ENCODE results near the gene PRR12. TPM values are rescaled to one million over a fixed set of nuclear protein-coding genes. Genes with fewer than 3 reads are reported as not detected.

PRR12 gene
- total and polyA plus RNA-seq, 2 donors (not counting 1 experiment from before 2014, with no cell fraction given): 8.4 to 70.7 TPM

GRCh38 chr19:49546825-49547565 is 44.0 kb upstream of the PRR12 start:
- Histone ChIP-seq H3K36me3 (replicated peaks in 1 of 2; ENCODE audit: control extremely low read depth in 1 of 2, control insufficient read depth in 1 of 2, extremely low read depth in 1 of 2, insufficient read depth in 2 of 2, low read length in 1 of 2) (no peaks in the 10 kb centered on the region), H2AFZ (ENCODE audit: insufficient read depth, low read depth, low read length, poor library complexity, severe bottlenecking) (peak overlapping the region; percentile 52), H4K20me1 (ENCODE audit: control insufficient read depth, insufficient read depth, low read length, poor library complexity, severe bottlenecking) (no peaks in the 10 kb centered on the region), H3K27me3 (replicated peaks in 1 of 4; ENCODE audit: control extremely low read depth in 1 of 4, control insufficient read depth in 3 of 4, insufficient read depth in 4 of 4, low read length in 3 of 4) (no peaks in the 10 kb centered on the region), H3K79me2 (ENCODE audit: control insufficient read depth, insufficient read depth, low read length) (no peaks in the 10 kb centered on the region), H3K4me3 (ENCODE audit: control extremely low read depth in 1 of 5, extremely low read depth in 1 of 5, insufficient read depth in 1 of 5, low read depth in 2 of 5, low read length in 4 of 5) (peak overlapping the region in 2 of 5 experiments; percentile 1 to 18), H3K9me3 (ENCODE audit: control extremely low read depth in 1 of 3, control insufficient read depth in 2 of 3, insufficient read depth in 1 of 3, low read length in 2 of 3) (no peaks in the 10 kb centered on the region), H3K27ac (ENCODE audit: low read length in 2 of 2) (no peak overlapping the region), H3K9ac (ENCODE audit: low read length) (peak overlapping the region; percentile 26), H3K4me1 (ENCODE audit: control insufficient read depth in 2 of 2, insufficient read depth in 2 of 2, low read length in 2 of 2) (peaks cover 4 to 8% of the 10 kb centered on the region in 2 donors), H3K4me2 (replicated peaks; ENCODE audit: low read depth, low read length, poor library complexity, severe bottlenecking) (peak overlapping the region; percentile 63)
- DNase-seq (peak; percentile 88), ATAC-seq (ENCODE audit: low read depth) (peak; percentile 63)
- Mint-ChIP-seq H3K4me3 (peak overlapping the region; percentile 73), H3K27me3 (no peaks in the 10 kb centered on the region), H3K9me3 (ENCODE audit: insufficient read depth) (no peaks in the 10 kb centered on the region), H3K27ac (peak overlapping the region; percentile 79), H3K4me1 (peaks cover 13% of the 10 kb centered on the region)
- ChIA-PET POLR2A (interaction anchor here (0.6 to 1.7 kb wide), 3 partner anchors 11 to 93 kb away, joined by 3 to 9 read pairs (median 4); partner anchors contain the start of gene RRAS), CTCF (interaction anchor here (0.6 to 4.4 kb wide), 48 partner anchors 10 to 347 kb away, joined by 3 to 59 read pairs (median 4); partner anchors contain the start of genes BCL2L12, FLT3LG, IRF3 and PRMT1)
- WGBS (ENCODE audit: insufficient coverage): 0% methylated on average over 4 of the region's 9 CpGs
- intact Hi-C loops (cut with micrococcal nuclease): loop anchor here (1.0 kb wide), 3 partner anchors 23 to 73 kb away; partner anchors contain the start of gene FLT3LG
- no peak for TF ChIP-seq EZH2 (IDR thresholded peaks at IDR 0.05; ENCODE audit: borderline replicate concordance, insufficient read depth, low read depth, low read length, poor library complexity, severe bottlenecking)
- peak; percentile 91 for TF ChIP-seq CTCF (IDR thresholded peaks at IDR 0.05)

- CTCF ChIA-PET: interaction anchor here (0.7 to 4.4 kb wide), 6 partner anchors 12 to 361 kb away, joined by 4 to 54 read pairs (median 9); partner anchors contain the start of gene FLT3LG
- no peaks in the 10 kb centered on the region for H3K9me3 ChIP-seq (ENCODE audit: control extremely low read depth in 1 of 3, control insufficient read depth in 2 of 3, insufficient read depth in 1 of 3, low read length in 2 of 3)
- no peak for DNase-seq
- no peaks in the 10 kb centered on the region for H3K27me3 ChIP-seq (replicated peaks in 1 of 4; ENCODE audit: control extremely low read depth in 1 of 4, control insufficient read depth in 3 of 4, insufficient read depth in 4 of 4, low read length in 3 of 4)
- H4K20me1 ChIP-seq (ENCODE audit: control insufficient read depth, insufficient read depth, low read length, poor library complexity, severe bottlenecking): no peaks in the 10 kb centered on the region
- no peak overlapping the region for H3K4me2 ChIP-seq (replicated peaks; ENCODE audit: low read depth, low read length, poor library complexity, severe bottlenecking)
- no peak overlapping the region for H3K27ac ChIP-seq (ENCODE audit: low read length in 2 of 2)
- no peaks in the 10 kb centered on the region for H3K79me2 ChIP-seq (ENCODE audit: control insufficient read depth, insufficient read depth, low read length)
- H3K4me3 Mint-ChIP-seq: no peak overlapping the region
- H3K9me3 Mint-ChIP-seq (ENCODE audit: insufficient read depth): no peaks in the 10 kb centered on the region
- intact Hi-C loops (cut with micrococcal nuclease): no loop called here
- peaks cover 0 to 2% of the 10 kb centered on the region in 2 experiments for H3K36me3 ChIP-seq (replicated peaks in 1 of 2; ENCODE audit: control extremely low read depth in 1 of 2, control insufficient read depth in 1 of 2, extremely low read depth in 1 of 2, insufficient read depth in 2 of 2, low read length in 1 of 2)
- TF ChIP-seq CTCF (IDR thresholded peaks at IDR 0.05): no peak
- no peak for TF ChIP-seq EZH2 (IDR thresholded peaks at IDR 0.05; ENCODE audit: borderline replicate concordance, insufficient read depth, low read depth, low read length, poor library complexity, severe bottlenecking)
- H3K4me1 ChIP-seq (ENCODE audit: control insufficient read depth in 2 of 2, insufficient read depth in 2 of 2, low read length in 2 of 2): peaks cover 4 to 12% of the 10 kb centered on the region in 2 donors
- H3K27me3 Mint-ChIP-seq: no peaks in the 10 kb centered on the region
- POLR2A ChIA-PET: interaction anchor here (0.7 kb wide), 1 partner anchor 41 kb away, joined by 5 read pairs; no protein-coding TSS in a partner anchor
- peaks cover 19% of the 10 kb centered on the region for H3K4me1 Mint-ChIP-seq
- ATAC-seq (ENCODE audit: low read depth): no peak
- H3K9ac ChIP-seq (ENCODE audit: low read length): no peak overlapping the region
- H2AFZ ChIP-seq (ENCODE audit: insufficient read depth, low read depth, low read length, poor library complexity, severe bottlenecking): no peak overlapping the region
- whole genome bisulfite sequencing (ENCODE audit: insufficient coverage): 44% methylated on average over 12 of the region's 13 CpGs
- H3K27ac Mint-ChIP-seq: no peak overlapping the region
- no peak overlapping the region for H3K4me3 ChIP-seq (ENCODE audit: control extremely low read depth in 1 of 5, extremely low read depth in 1 of 5, insufficient read depth in 1 of 5, low read depth in 2 of 5, low read length in 4 of 5)
Measured at GRCh38 chr19:49549045-49549444, 41.9 kb upstream of the PRR12 start.
